Neural cell (in vitro differentiated cells): ENCODE results near the gene SCNN1G. TPM values are rescaled to one million over a fixed set of nuclear protein-coding genes. Genes with fewer than 3 reads are reported as not detected.

Experiments used
- H2AFZ ChIP-seq: fragments of 200-600, 300-800 bp; sonication (generic), shearing (Covaris generic); 2 replicates; pipeline ENCODE4 v1.6.0; 2014; ENCODE audit warnings: low read depth, mild to moderate bottlenecking, antibody characterized with exemption, low read length, moderate library complexity
- H3F3A ChIP-seq: fragments of 200-600 bp; shearing (Covaris generic); 2 replicates; pipeline ENCODE4 v1.6.1; 2016; ENCODE audit warnings: mild to moderate bottlenecking, moderate library complexity, mixed read lengths, antibody characterized with exemption, low read length; ENCODE audit not compliant: insufficient read depth, poor library complexity, severe bottlenecking
- H3K27ac ChIP-seq: fragments of 200-600, 300-800 bp; sonication (generic), shearing (Covaris generic); 2 replicates; pipeline ENCODE4 v1.5.1; 2014; ENCODE audit warnings: mild to moderate bottlenecking, low read length, moderate library complexity
- H3K27me3 ChIP-seq: fragments of 300-800, 200-600 bp; sonication (generic), shearing (Covaris generic); 2 replicates; pipeline ENCODE4 v1.6.0; 2014; ENCODE audit warnings: mild to moderate bottlenecking, low read depth, low read length, moderate library complexity; ENCODE audit not compliant: insufficient read depth
- H3K36me3 ChIP-seq: fragments of 300-800, 200-600 bp; sonication (generic), shearing (Covaris generic); 2 replicates; pipeline ENCODE4 v1.5.1; 2014; ENCODE audit warnings: mild to moderate bottlenecking, antibody characterized with exemption, low read length, moderate library complexity; ENCODE audit not compliant: insufficient read depth
- H3K4me2 ChIP-seq: fragments of 300-800, 200-600 bp; sonication (generic), shearing (Covaris generic); 2 replicates; pipeline ENCODE4 v1.6.0; 2014; ENCODE audit warnings: mild to moderate bottlenecking, low read length
- H3K4me3 ChIP-seq: fragments of 300-800, 200-600 bp; sonication (generic), shearing (Covaris generic); 2 replicates; pipeline ENCODE4 v1.5.1; 2014; ENCODE audit warnings: mild to moderate bottlenecking, low read length, moderate library complexity
- H3K79me2 ChIP-seq: fragments of 200-600 bp; shearing (Covaris generic); replicated peaks from 2 replicates; pipeline ENCODE4 v1.6.0; 2014; ENCODE audit warnings: mild to moderate bottlenecking, low read length, moderate library complexity; ENCODE audit not compliant: insufficient read depth
- H3K9ac ChIP-seq: fragments of 300-800, 200-600 bp; sonication (generic), shearing (Covaris generic); 2 replicates; pipeline ENCODE4 v1.6.1; 2016; ENCODE audit warnings: mild to moderate bottlenecking, low read length, mixed read lengths
- H3K9me2 ChIP-seq: fragments of 200-600 bp; shearing (Covaris generic); 2 replicates; pipeline ENCODE4 v1.6.1; 2016; ENCODE audit warnings: mild to moderate bottlenecking, low read length, mixed read lengths; ENCODE audit not compliant: insufficient read depth
- H3K9me3 ChIP-seq: fragments of 200-600, 300-800 bp; sonication (generic), shearing (Covaris generic); 2 replicates; pipeline ENCODE4 v1.6.1; 2016; ENCODE audit warnings: mild to moderate bottlenecking, mixed run types, low read length, moderate library complexity, mixed read lengths
- H4K20me1 ChIP-seq: fragments of 200-600 bp; shearing (Covaris generic); 2 replicates; pipeline ENCODE4 v1.6.1; 2016; ENCODE audit warnings: mild to moderate bottlenecking, mixed run types; ENCODE audit not compliant: insufficient read depth
- CTCF ChIP-seq: fragments of 450-650 bp; IDR thresholded peaks from 2 replicates; pipeline ENCODE4 v1.5.1; 2014; ENCODE audit warnings: antibody characterized with exemption, mild to moderate bottlenecking, moderate library complexity; ENCODE audit not compliant: poor library complexity, severe bottlenecking
- EP300 ChIP-seq: fragments of 450-650 bp; conservative IDR thresholded peaks from 2 replicates; pipeline ENCODE4 v1.6.1; 2014; ENCODE audit warnings: antibody characterized with exemption, mild to moderate bottlenecking, moderate library complexity; ENCODE audit not compliant: poor library complexity, severe bottlenecking
- EZH2 ChIP-seq: fragments of 200-600, 300-800 bp; shearing (Covaris generic), sonication (generic); IDR thresholded peaks from 2 replicates; pipeline ENCODE4 v1.6.1; 2014; ENCODE audit warnings: antibody characterized with exemption, low read length, borderline replicate concordance, mild to moderate bottlenecking; ENCODE audit not compliant: insufficient read depth, poor library complexity, severe bottlenecking
- MXI1 ChIP-seq: fragments of 450-650 bp; conservative IDR thresholded peaks from 2 replicates; pipeline ENCODE4 v1.6.1; 2014; ENCODE audit warnings: antibody characterized with exemption, mild to moderate bottlenecking; ENCODE audit not compliant: poor library complexity, severe bottlenecking
- POLR2AphosphoS5 ChIP-seq: IDR thresholded peaks from 2 replicates; pipeline ENCODE4 v1.6.1; 2012
- RAD21 ChIP-seq: fragments of 450-650 bp; conservative IDR thresholded peaks from 2 replicates; pipeline ENCODE4 v1.6.1; 2014; ENCODE audit warnings: antibody characterized with exemption, mild to moderate bottlenecking, moderate library complexity
- SMC3 ChIP-seq: fragments of 450-650 bp; conservative IDR thresholded peaks from 2 replicates; pipeline ENCODE4 v1.6.1; 2014; ENCODE audit warnings: antibody characterized with exemption, mild to moderate bottlenecking, moderate library complexity; ENCODE audit not compliant: poor library complexity
- TAF1 ChIP-seq: IDR thresholded peaks from 2 replicates; pipeline ENCODE4 v1.6.1; 2012; ENCODE audit warnings: low read depth
- polyA plus RNA-seq: library from polyadenylated mRNA; depleted of rRNA; stranded (reverse); fragments of >200 nt; gene quantifications from 2 replicates; pipeline ENCODE4 v1.2.3, GENCODE V29; 2014
- TF ChIP-seq, protein P1 (sequence below): IDR thresholded peaks from 2 replicates; pipeline ENCODE4 v1.6.1; 2012; ENCODE audit warnings: borderline replicate concordance

SCNN1G gene
- polyA plus RNA-seq, 1 donor from 2014 or later, result not detected

- H3K4me2 ChIP-seq, result no peak overlapping the region
- no peak overlapping the region for H3K27ac ChIP-seq
- no peaks in the 10 kb centered on the region for H4K20me1 ChIP-seq
- no peak overlapping the region for H3K9ac ChIP-seq
- H3K36me3 ChIP-seq, result no peaks in the 10 kb centered on the region
- TF ChIP-seq MXI1 (no peak), CTCF (no peak), TAF1 (no peak), RAD21 (no peak), EZH2 (no peak), EP300 (no peak), SMC3 (no peak), POLR2AphosphoS5 (no peak)
- TF ChIP-seq, protein P1, sequence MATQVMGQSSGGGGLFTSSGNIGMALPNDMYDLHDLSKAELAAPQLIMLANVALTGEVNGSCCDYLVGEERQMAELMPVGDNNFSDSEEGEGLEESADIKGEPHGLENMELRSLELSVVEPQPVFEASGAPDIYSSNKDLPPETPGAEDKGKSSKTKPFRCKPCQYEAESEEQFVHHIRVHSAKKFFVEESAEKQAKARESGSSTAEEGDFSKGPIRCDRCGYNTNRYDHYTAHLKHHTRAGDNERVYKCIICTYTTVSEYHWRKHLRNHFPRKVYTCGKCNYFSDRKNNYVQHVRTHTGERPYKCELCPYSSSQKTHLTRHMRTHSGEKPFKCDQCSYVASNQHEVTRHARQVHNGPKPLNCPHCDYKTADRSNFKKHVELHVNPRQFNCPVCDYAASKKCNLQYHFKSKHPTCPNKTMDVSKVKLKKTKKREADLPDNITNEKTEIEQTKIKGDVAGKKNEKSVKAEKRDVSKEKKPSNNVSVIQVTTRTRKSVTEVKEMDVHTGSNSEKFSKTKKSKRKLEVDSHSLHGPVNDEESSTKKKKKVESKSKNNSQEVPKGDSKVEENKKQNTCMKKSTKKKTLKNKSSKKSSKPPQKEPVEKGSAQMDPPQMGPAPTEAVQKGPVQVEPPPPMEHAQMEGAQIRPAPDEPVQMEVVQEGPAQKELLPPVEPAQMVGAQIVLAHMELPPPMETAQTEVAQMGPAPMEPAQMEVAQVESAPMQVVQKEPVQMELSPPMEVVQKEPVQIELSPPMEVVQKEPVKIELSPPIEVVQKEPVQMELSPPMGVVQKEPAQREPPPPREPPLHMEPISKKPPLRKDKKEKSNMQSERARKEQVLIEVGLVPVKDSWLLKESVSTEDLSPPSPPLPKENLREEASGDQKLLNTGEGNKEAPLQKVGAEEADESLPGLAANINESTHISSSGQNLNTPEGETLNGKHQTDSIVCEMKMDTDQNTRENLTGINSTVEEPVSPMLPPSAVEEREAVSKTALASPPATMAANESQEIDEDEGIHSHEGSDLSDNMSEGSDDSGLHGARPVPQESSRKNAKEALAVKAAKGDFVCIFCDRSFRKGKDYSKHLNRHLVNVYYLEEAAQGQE, result no peak
- H3K79me2 ChIP-seq, result no peaks in the 10 kb centered on the region
- H3K9me3 ChIP-seq, result no peaks in the 10 kb centered on the region
- no peaks in the 10 kb centered on the region for H3K9me2 ChIP-seq
- H3K4me3 ChIP-seq, result no peak overlapping the region
- H3K27me3 ChIP-seq, result no peaks in the 10 kb centered on the region
- no peak overlapping the region for H2AFZ ChIP-seq
- no peaks in the 10 kb centered on the region for H3F3A ChIP-seq
These were observed 22.0 kb upstream of the SCNN1G start for GRCh38 chr16:23160574-23160973.

- no peak overlapping the region for H3K9ac ChIP-seq
- H4K20me1 ChIP-seq, result no peaks in the 10 kb centered on the region
- no peaks in the 10 kb centered on the region for H3K79me2 ChIP-seq
- H3K27me3 ChIP-seq, result no peaks in the 10 kb centered on the region
- no peak overlapping the region for H2AFZ ChIP-seq
- H3K27ac ChIP-seq, result no peak overlapping the region
- no peak overlapping the region for H3K4me3 ChIP-seq
- no peaks in the 10 kb centered on the region for H3K9me2 ChIP-seq
- H3K36me3 ChIP-seq, result no peaks in the 10 kb centered on the region
- no peak for TF ChIP-seq RAD21
- TF ChIP-seq EP300, result no peak
- no peak for TF ChIP-seq TAF1
- no peak for TF ChIP-seq SMC3
- TF ChIP-seq POLR2AphosphoS5, result no peak
- TF ChIP-seq, protein P1, result no peak
- TF ChIP-seq CTCF, result no peak
- TF ChIP-seq MXI1, result no peak
- no peak for TF ChIP-seq EZH2
- H3F3A ChIP-seq, result no peaks in the 10 kb centered on the region
- no peak overlapping the region for H3K4me2 ChIP-seq
- no peaks in the 10 kb centered on the region for H3K9me3 ChIP-seq
These were observed 18.6 kb upstream of the SCNN1G start for GRCh38 chr16:23163921-23164320.
